IMR-90 (cell line): ENCODE measurements around the gene PTGER2. TPM values are rescaled to one million over a fixed set of nuclear protein-coding genes. Genes with fewer than 3 reads are reported as not detected.

ENCODE experiments used
- ATAC-seq: fragments of 200-7000 bp; cut with Tn5 transposase; 2 replicates; pipeline ENCODE4 v1.9.1; 2020; ENCODE audit warnings: low read depth, mild to moderate bottlenecking, moderate library complexity
- BruUV-seq: library from RNA; stranded (reverse); fragments of 400-500 nt; replicated peaks from 2 replicates; lab custom pipeline; 2021; lab: Mats Ljungman, UMichigan
- CTCF ChIA-PET: fragments of 300-600 bp; formaldehyde crosslinking; extraction: SDS; loops from one replicate; lab custom pipeline; 2021; ENCODE audit warnings: antibody characterized with exemption; lab: Yijun Ruan, JAX
- POLR2A ChIA-PET: fragments of 300-600 bp; sonication (Branson Sonifier 250); formaldehyde crosslinking; loops from one replicate; lab custom pipeline; 2022; ENCODE audit warnings: antibody characterized with exemption; ENCODE audit not compliant: unreplicated experiment; lab: Charles Lee
- DNase-seq: peaks from one replicate; pipeline ENCODE4 v3.0.0; 2013
- H2AFZ ChIP-seq: replicated peaks from 2 replicates; pipeline ENCODE3; 2013; ENCODE audit warnings: low read length, mild to moderate bottlenecking; ENCODE audit not compliant: poor library complexity
- H2AK5ac ChIP-seq: 2 replicates; pipeline ENCODE4 v1.6.1; 2013; ENCODE audit warnings: low read depth, low read length, inconsistent platforms
- H2AK9ac ChIP-seq: replicated peaks from 2 replicates; pipeline ENCODE3; 2013; ENCODE audit warnings: mild to moderate bottlenecking, low read depth, low read length, moderate library complexity; ENCODE audit not compliant: poor library complexity
- H2BK120ac ChIP-seq: 2 replicates; pipeline ENCODE4 v1.6.1; 2013; ENCODE audit warnings: low read depth, low read length, inconsistent platforms
- H2BK15ac ChIP-seq: 3 replicates; pipeline ENCODE4 v1.6.1; 2013; ENCODE audit warnings: low read depth, low read length, inconsistent platforms
- H2BK20ac ChIP-seq: 2 replicates; pipeline ENCODE4 v1.6.1; 2013; ENCODE audit warnings: low read depth, mild to moderate bottlenecking, inconsistent platforms, low read length, moderate library complexity
- H2BK5ac ChIP-seq: 2 replicates; pipeline ENCODE4 v1.6.1; 2013; ENCODE audit warnings: mild to moderate bottlenecking, low read depth, low read length, inconsistent platforms; ENCODE audit not compliant: poor library complexity, severe bottlenecking
- H3K14ac ChIP-seq: replicated peaks from 2 replicates; pipeline ENCODE4 v1.6.1; 2013; ENCODE audit warnings: low read depth, low read length, inconsistent platforms
- H3K18ac ChIP-seq: 2 replicates; pipeline ENCODE4 v1.6.1; 2013; ENCODE audit warnings: low read depth, low read length, control low read depth
- H3K23ac ChIP-seq: 2 replicates; pipeline ENCODE4 v1.6.1; 2013; ENCODE audit warnings: low read depth, low read length, inconsistent platforms
- H3K27ac ChIP-seq: 2 replicates; pipeline ENCODE4 v1.5.1; 2013; ENCODE audit warnings: mild to moderate bottlenecking, control low read depth, low read length; ENCODE audit not compliant: insufficient read depth
- H3K27me3 ChIP-seq: 2 replicates; pipeline ENCODE4 v1.6.1; 2013; ENCODE audit warnings: low read length; ENCODE audit not compliant: control insufficient read depth, insufficient read depth
- H3K36me3 ChIP-seq: 2 replicates; pipeline ENCODE4 v1.6.1; 2013; ENCODE audit warnings: low read length, mixed read lengths; ENCODE audit not compliant: control insufficient read depth, insufficient read depth
- H3K4ac ChIP-seq: 2 replicates; pipeline ENCODE4 v1.6.1; 2013; ENCODE audit warnings: low read depth, low read length, inconsistent platforms
- H3K4me1 ChIP-seq: 2 replicates; pipeline ENCODE4 v1.6.1; 2013; ENCODE audit warnings: low read length, mixed read lengths; ENCODE audit not compliant: control insufficient read depth, insufficient read depth
- H3K4me2 ChIP-seq: 2 replicates; pipeline ENCODE4 v1.6.1; 2013; ENCODE audit warnings: low read depth, mild to moderate bottlenecking, control low read depth, low read length, moderate library complexity
- H3K4me3 ChIP-seq: 2 replicates; pipeline ENCODE4 v1.5.1; 2013; ENCODE audit warnings: low read depth, mild to moderate bottlenecking, control low read depth, low read length, moderate library complexity; ENCODE audit not compliant: insufficient read depth
- H3K56ac ChIP-seq: 2 replicates; pipeline ENCODE4 v1.6.1; 2013; ENCODE audit warnings: low read length, inconsistent platforms; ENCODE audit not compliant: insufficient read depth; ENCODE audit errors: extremely low read depth
- H3K79me1 ChIP-seq, 2 experiments: 2 replicates each; pipeline ENCODE4 v1.6.1; 2013; ENCODE audit warnings: low read length in 2 of 2, inconsistent platforms in 1 of 2, low read depth in 1 of 2
- H3K9ac ChIP-seq: 2 replicates; pipeline ENCODE4 v1.6.1; 2013; ENCODE audit warnings: low read depth, low read length, control low read depth
- H3K9me1 ChIP-seq: 2 replicates; pipeline ENCODE4 v1.6.1; 2013; ENCODE audit warnings: low read length, inconsistent platforms; ENCODE audit not compliant: insufficient read depth
- H3K9me3 ChIP-seq: 2 replicates; pipeline ENCODE4 v1.6.1; 2013; ENCODE audit warnings: low read length; ENCODE audit not compliant: control insufficient read depth, insufficient read depth
- H4K20me1 ChIP-seq: 2 replicates; pipeline ENCODE4 v1.6.1; 2013; ENCODE audit warnings: low read length, inconsistent platforms; ENCODE audit not compliant: insufficient read depth
- H4K5ac ChIP-seq: 2 replicates; pipeline ENCODE4 v1.6.1; 2013; ENCODE audit warnings: mild to moderate bottlenecking, low read depth, low read length, control low read depth
- H4K8ac ChIP-seq, 2 experiments: 2 replicates each; pipeline ENCODE4 v1.6.1; 2013; ENCODE audit warnings: low read depth in 2 of 2, low read length in 2 of 2, control low read depth in 1 of 2, inconsistent platforms in 1 of 2
- H4K91ac ChIP-seq: 2 replicates; pipeline ENCODE4 v1.6.1; 2013; ENCODE audit warnings: low read depth, low read length, inconsistent platforms; ENCODE audit not compliant: insufficient read depth
- BHLHE40 ChIP-seq: fragments of 150-350 bp; IDR thresholded peaks from 2 replicates; pipeline ENCODE4 v1.6.1; 2016; ENCODE audit warnings: mild to moderate bottlenecking, low read depth, low read length
- CHD1 ChIP-seq: IDR thresholded peaks from 2 replicates; pipeline ENCODE4 v1.6.1; 2012; ENCODE audit warnings: low read depth, low read length, improper control_type of control experiment
- CTCF ChIP-seq: conservative IDR thresholded peaks from 2 replicates; pipeline ENCODE4 v1.5.1; 2012; ENCODE audit warnings: mild to moderate bottlenecking, low read depth, low read length, improper control_type of control experiment
- ELK1 ChIP-seq: fragments of 150-350 bp; IDR thresholded peaks from 2 replicates; pipeline ENCODE4 v1.6.1; 2016; ENCODE audit warnings: low read depth, mild to moderate bottlenecking, low read length, moderate library complexity, borderline replicate concordance
- MXI1 ChIP-seq: IDR thresholded peaks from 2 replicates; pipeline ENCODE4 v1.6.1; 2012; ENCODE audit warnings: low read depth, mild to moderate bottlenecking, low read length, moderate library complexity, borderline replicate concordance
- POLR2A ChIP-seq: IDR thresholded peaks from 2 replicates; pipeline ENCODE4 v1.6.1; 2012; ENCODE audit warnings: mild to moderate bottlenecking, low read depth, low read length
- RAD21 ChIP-seq: IDR thresholded peaks from 2 replicates; pipeline ENCODE4 v1.6.1; 2012; ENCODE audit warnings: low read length, improper control_type of control experiment
- SMC3 ChIP-seq: fragments of 150-350 bp; IDR thresholded peaks from 2 replicates; pipeline ENCODE4 v1.6.1; 2016; ENCODE audit warnings: low read depth, mild to moderate bottlenecking, antibody characterized with exemption, low read length, moderate library complexity
- WGBS, 2 experiments: methylation state at CpG; one replicate each; pipeline versions ENCODE4 v1.1.5 to v1.1.7; 2013; ENCODE audit warnings: missing lambda C conversion rate in 2 of 2; ENCODE audit not compliant: insufficient read length in 1 of 2; ENCODE audit errors: extremely low coverage in 2 of 2; 5-methylcytosine and 5-hydroxymethylcytosine counted together
- dilution Hi-C: fragments of 300-500 bp; cut with HindIII; formaldehyde crosslinking; loops from one replicate; pipeline ENCODE4 v1.14.3; 2018; ENCODE audit warnings: low sequenced_read_pairs; ENCODE audit not compliant: unreplicated experiment
- in situ Hi-C: fragments of 300-500 bp; cut with MboI; formaldehyde crosslinking; loops from 3 replicates; pipeline ENCODE4 v1.14.3; 2019; ENCODE audit warnings: low sequenced_read_pairs, inconsistent platforms, mixed read lengths
- intact Hi-C: fragments of 100-400 bp; cut with micrococcal nuclease; formaldehyde crosslinking; loops from 2 replicates; pipeline ENCODE4 v1.10.0; 2022
- polyA plus RNA-seq, 3 experiments: library from polyadenylated mRNA; depleted of rRNA; stranded (reverse); fragments of >200 nt; gene quantifications; 2 replicates each; pipeline ENCODE4 v1.2.3, GENCODE V29; 2012; ENCODE audit warnings: low replicate concordance in 1 of 3
- total RNA-seq: library from RNA; depleted of rRNA; stranded (reverse); fragments of >200 nt; gene quantifications from 2 replicates; pipeline ENCODE4 v1.2.3, GENCODE V29; 2012

PTGER2 gene
- total and polyA plus RNA-seq, 2 of the 4 experiments (the other 2 are of a cell fraction) = 24.7 to 58.5 TPM

DNA sequence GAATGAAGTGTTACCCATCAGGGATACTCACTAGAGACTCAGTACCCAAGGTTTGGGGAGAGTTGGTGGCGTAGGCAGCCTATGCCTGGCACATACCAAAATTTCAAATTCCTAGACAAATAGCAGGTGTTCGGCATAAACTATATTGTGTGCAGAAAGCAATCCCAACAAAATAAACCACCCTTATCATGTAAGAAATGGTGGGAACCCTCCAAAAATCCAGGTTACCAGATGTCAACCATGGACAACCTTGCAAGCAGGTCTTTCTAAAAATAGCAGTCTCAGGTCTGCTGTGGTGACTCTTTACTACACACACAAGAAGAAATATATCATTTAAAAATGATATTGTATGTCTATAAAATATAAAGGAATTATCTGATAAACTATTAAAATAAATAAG, 17.7 kb upstream of the PTGER2 start:
- H3K79me1 ChIP-seq = no peaks in the 10 kb centered on the region
- no peak overlapping the region for H3K27ac ChIP-seq
- H3K9ac ChIP-seq = no peak overlapping the region
- no peak overlapping the region for H4K8ac ChIP-seq
- in situ Hi-C loops = no loop called here
- H3K4me1 ChIP-seq = no peaks in the 10 kb centered on the region
- no peak overlapping the region for H4K5ac ChIP-seq
- peak overlapping the region; percentile 4; the same call in 1 of the 2 replicates for H2AK5ac ChIP-seq
- no peak for ATAC-seq
- H2AK9ac ChIP-seq = no peak overlapping the region
- no peak overlapping the region for H3K4me3 ChIP-seq
- no peak overlapping the region for H2BK15ac ChIP-seq
- peak overlapping the region; percentile 43 for H2AFZ ChIP-seq
- no peak overlapping the region for H2BK5ac ChIP-seq
- H3K4ac ChIP-seq = no peak overlapping the region
- DNase-seq = no peak
- no peak overlapping the region for H4K91ac ChIP-seq
- ChIA-PET CTCF (no interaction called here), POLR2A (no interaction called here)
- WGBS, 2 experiments = no CpG with 5 or more reads among the region's 2 CpGs
- dilution Hi-C loops = no loop called here
- H4K20me1 ChIP-seq = no peaks in the 10 kb centered on the region
- no peak overlapping the region for H3K23ac ChIP-seq
- 0 out of 2 replicates have a peak, but pooled peaks cover 3% of the 10 kb centered on the region for H3K9me1 ChIP-seq
- no peaks in the 10 kb centered on the region for H3K9me3 ChIP-seq
- H3K56ac ChIP-seq = no peak overlapping the region
- no TSS peak for BruUV-seq
- H3K4me2 ChIP-seq = no peak overlapping the region
- no peak overlapping the region for H3K18ac ChIP-seq
- no peak overlapping the region for H2BK120ac ChIP-seq
- H3K36me3 ChIP-seq = no peaks in the 10 kb centered on the region
- no peak overlapping the region for H2BK20ac ChIP-seq
- H3K27me3 ChIP-seq = 0 out of 2 replicates have a peak, but pooled peaks cover 2% of the 10 kb centered on the region
- H3K14ac ChIP-seq = no peak overlapping the region
- TF ChIP-seq BHLHE40 (no peak), ELK1 (no peak), POLR2A (no peak), CHD1 (no peak), RAD21 (no peak), CTCF (no peak), SMC3 (no peak), MXI1 (no peak)
- intact Hi-C loops = loop anchor here (5.0 kb wide), 1 partner anchor 396 kb away; no protein-coding TSS in a partner anchor
